Endothelial cell of umbilical vein (primary cell): ENCODE data around the gene AMDHD2. TPM values are rescaled to one million over a fixed set of nuclear protein-coding genes. Genes with fewer than 3 reads are reported as not detected.

Experiments
- BruUV-seq: library from RNA; stranded (reverse); fragments of 400-500 nt; replicated peaks from 2 replicates; lab custom pipeline; 2021; lab: Mats Ljungman, UMichigan
- CTCF ChIA-PET: fragments of 300-600, 350-600 bp; sonication (Branson Sonifier 250); formaldehyde crosslinking; loops from one replicate; lab custom pipeline; 2021; ENCODE audit warnings: antibody characterized with exemption, inconsistent platforms; lab: Charles Lee
- POLR2A ChIA-PET: fragments of 300-600, 350-600 bp; sonication (Branson Sonifier 250); formaldehyde crosslinking; loops from one replicate; lab custom pipeline; 2021; ENCODE audit warnings: antibody characterized with exemption, inconsistent platforms; lab: Charles Lee
- DNase-seq: peaks from one replicate; pipeline ENCODE4 v3.0.0-alpha.2; 2011; ENCODE audit warnings: low read depth, low spot score
- FAIRE-seq: peaks from 2 replicates; lab custom pipeline; 2011; peaks lifted over from hg19 to GRCh38; lab: Jason Lieb, UNC
- H2AFZ ChIP-seq: 2 replicates; pipeline ENCODE4 v1.6.0; 2012; ENCODE audit warnings: low read depth, low read length, control low read depth, inconsistent platforms
- H3K27ac ChIP-seq: 2 replicates; pipeline ENCODE4 v1.5.1; 2011; ENCODE audit warnings: low read depth, mild to moderate bottlenecking, control low read depth, low read length, moderate library complexity; ENCODE audit not compliant: insufficient read depth
- H3K27me3 ChIP-seq, 2 experiments: 2 replicates each; pipeline versions ENCODE4 v1.6.0 to v1.6.1; 2011; ENCODE audit warnings: low read length in 2 of 2, mixed read lengths in 1 of 2; ENCODE audit not compliant: control insufficient read depth in 2 of 2, insufficient read depth in 2 of 2
- H3K36me3 ChIP-seq, 2 experiments: 2 replicates in 1 of 2; 3 replicates in 1 of 2; pipeline ENCODE4 v1.5.1; 2011; ENCODE audit warnings: low read length in 2 of 2, mild to moderate bottlenecking in 1 of 2, moderate library complexity in 1 of 2; ENCODE audit not compliant: control insufficient read depth in 2 of 2, insufficient read depth in 2 of 2; ENCODE audit errors: extremely low read depth in 1 of 2
- H3K4me1 ChIP-seq: 3 replicates; pipeline ENCODE4 v1.5.1; 2011; ENCODE audit warnings: mild to moderate bottlenecking, low read length; ENCODE audit not compliant: control insufficient read depth, insufficient read depth; ENCODE audit errors: extremely low read depth
- H3K4me2 ChIP-seq: 2 replicates; pipeline ENCODE4 v1.6.1; 2011; ENCODE audit warnings: low read length, control low read depth, mixed read lengths; ENCODE audit not compliant: insufficient read depth
- H3K4me3 ChIP-seq, 3 experiments: fragments of 200-600 bp in 1 of 3; sonication (generic), shearing (Covaris generic) in 1 of 3; replicated peaks in 1 of 3; 2 replicates each; pipeline ENCODE4 v1.5.1; 2011 to 2016; ENCODE audit warnings: control low read depth in 3 of 3, low read length in 3 of 3, mild to moderate bottlenecking in 2 of 3, inconsistent platforms in 1 of 3, low read depth in 1 of 3, moderate library complexity in 1 of 3; ENCODE audit not compliant: insufficient read depth in 1 of 3
- H3K79me2 ChIP-seq: 2 replicates; pipeline ENCODE4 v1.6.0; 2012; ENCODE audit warnings: low read length, inconsistent platforms; ENCODE audit not compliant: control insufficient read depth, insufficient read depth
- H3K9ac ChIP-seq: replicated peaks from 2 replicates; pipeline ENCODE3; 2011; ENCODE audit warnings: low read length, control low read depth; ENCODE audit not compliant: insufficient read depth; ENCODE audit errors: extremely low read depth
- H3K9me1 ChIP-seq: replicated peaks from 3 replicates; pipeline ENCODE4 v1.6.0; 2011; ENCODE audit warnings: mild to moderate bottlenecking, low read length; ENCODE audit not compliant: control insufficient read depth, insufficient read depth; ENCODE audit errors: extremely low read depth
- H3K9me3 ChIP-seq: replicated peaks from 2 replicates; pipeline ENCODE4 v1.5.1; 2012; ENCODE audit warnings: low read length, inconsistent platforms; ENCODE audit not compliant: control insufficient read depth, insufficient read depth
- H4K20me1 ChIP-seq: replicated peaks from 2 replicates; pipeline ENCODE3; 2011; ENCODE audit warnings: mild to moderate bottlenecking, low read length; ENCODE audit not compliant: control insufficient read depth, insufficient read depth; ENCODE audit errors: extremely low read depth
- EZH2 ChIP-seq: IDR thresholded peaks from 2 replicates; pipeline ENCODE4 v1.6.1; 2012; ENCODE audit warnings: borderline replicate concordance, low read depth, mild to moderate bottlenecking, moderate library complexity, low read length, inconsistent platforms; ENCODE audit not compliant: severe bottlenecking
- FOS ChIP-seq: IDR thresholded peaks from 2 replicates; pipeline ENCODE4 v1.6.1; 2011; ENCODE audit warnings: mild to moderate bottlenecking, low read length, moderate library complexity, borderline replicate concordance; ENCODE audit not compliant: insufficient read depth
- GATA2 ChIP-seq: IDR thresholded peaks from 2 replicates; pipeline ENCODE4 v1.7.0; 2011; ENCODE audit warnings: low read depth, mild to moderate bottlenecking, moderate library complexity, mixed read lengths, low read length; ENCODE audit not compliant: insufficient read length, insufficient read depth
- JUN ChIP-seq: IDR thresholded peaks from 2 replicates; pipeline ENCODE4 v1.6.1; 2011; ENCODE audit warnings: borderline replicate concordance, low read depth; ENCODE audit not compliant: insufficient read length, insufficient read depth
- MYC ChIP-seq: IDR thresholded peaks from one replicate; pipeline ENCODE4 v1.6.1; 2011; ENCODE audit warnings: mild to moderate bottlenecking, low read depth, low read length
- POLR2A ChIP-seq: IDR thresholded peaks from 2 replicates; pipeline ENCODE4 v1.6.1; 2012; ENCODE audit warnings: low read depth, mild to moderate bottlenecking, control low read depth, low read length
- POLR2AphosphoS5 ChIP-seq: IDR thresholded peaks from 2 replicates; pipeline ENCODE4 v1.6.1; 2012; ENCODE audit warnings: low read depth, mild to moderate bottlenecking, control low read depth, low read length, moderate library complexity; ENCODE audit not compliant: insufficient read depth
- dilution Hi-C: fragments of 300-500 bp; cut with MboI; formaldehyde crosslinking; loops from one replicate; pipeline ENCODE4 v1.15.0; 2019; ENCODE audit warnings: low sequenced_read_pairs; ENCODE audit not compliant: extremely low pct_ligation_motif_present
- intact Hi-C: fragments of 100-400 bp; cut with micrococcal nuclease; formaldehyde crosslinking; loops from one replicate; pipeline ENCODE4 v1.10.0; 2022
- polyA plus RNA-seq, 4 experiments: library from polyadenylated mRNA; depleted of rRNA in 3 of 4; stranded (reverse) in 3 of 4; unstranded in 1 of 4; fragments of >200 nt; gene quantifications; 2 replicates each; pipeline versions ENCODE4 v1.2.1 to v1.2.3, GENCODE V29; 2011 to 2012; ENCODE audit warnings: missing spikeins in 1 of 4
- total RNA-seq: library from RNA; stranded (reverse); gene quantifications from 2 replicates; pipeline ENCODE4 v1.2.3, GENCODE V29; 2021
- TF ChIP-seq, protein P1 (sequence below), 2 donors: IDR thresholded peaks; 1 replicate in 1 of 2; 2 replicates in 1 of 2; pipeline ENCODE4 v1.5.1; 2011; ENCODE audit warnings: low read length in 2 of 2, mild to moderate bottlenecking in 2 of 2, moderate library complexity in 2 of 2, control low read depth in 1 of 2, inconsistent platforms in 1 of 2, low read depth in 1 of 2; ENCODE audit not compliant: insufficient read depth in 1 of 2; ENCODE audit errors: extremely low read depth in 1 of 2
- TF ChIP-seq, protein P2 (sequence below): IDR thresholded peaks from 2 replicates; pipeline ENCODE4 v1.6.1; 2011; ENCODE audit not compliant: insufficient read depth, insufficient read length

Gene AMDHD2
- total and polyA plus RNA-seq, 2 donors (not counting 3 experiments of a cell fraction or from before 2014, with no cell fraction given) = 39.4 to 59.5 TPM

DNA sequence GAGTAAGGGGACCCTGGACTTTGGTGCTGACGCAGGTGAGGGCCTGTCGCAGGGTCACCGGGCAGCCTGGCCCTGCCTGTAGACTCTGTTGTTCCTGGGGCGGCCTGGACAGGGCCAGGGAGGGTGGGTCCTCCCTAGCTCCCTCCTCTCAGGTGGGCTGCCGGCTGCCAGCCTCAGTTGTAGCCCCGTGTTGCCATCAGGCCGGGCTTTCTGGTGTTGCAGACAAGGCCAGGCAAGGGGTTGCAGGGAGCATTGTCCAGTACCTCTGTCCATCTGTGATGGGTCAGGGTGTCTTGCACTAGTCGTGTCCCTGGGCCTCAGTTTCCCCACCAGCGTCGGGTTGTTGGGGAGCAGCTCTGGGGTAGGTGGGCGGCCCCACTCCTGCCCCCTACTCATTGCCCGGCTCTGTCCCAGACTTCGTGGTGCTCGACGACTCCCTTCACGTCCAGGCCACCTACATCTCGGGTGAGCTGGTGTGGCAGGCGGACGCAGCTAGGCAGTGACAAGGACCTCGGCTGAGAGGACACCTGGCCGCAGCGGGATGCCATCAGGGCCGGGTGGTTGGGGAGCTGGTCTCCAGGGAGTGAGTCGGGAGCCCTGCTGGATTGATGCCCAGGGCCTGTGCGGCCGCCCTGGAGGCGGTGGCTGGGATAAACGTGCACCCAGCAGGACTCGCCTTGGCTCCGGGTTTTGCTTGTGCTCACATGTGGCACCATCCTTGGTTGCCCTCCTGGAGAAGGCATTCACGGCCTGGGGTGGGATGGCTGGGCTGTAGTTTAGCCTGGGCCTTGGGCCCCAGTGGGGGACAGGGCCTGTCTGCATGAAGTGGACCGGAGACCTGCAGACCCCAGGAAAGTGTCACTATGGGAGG lies 9.1 kb downstream of the AMDHD2 start:
- H3K4me2 ChIP-seq = no peak overlapping the region
- BruUV-seq = no TSS peak
- H3K27ac ChIP-seq = no peak overlapping the region
- H3K79me2 ChIP-seq = no peaks in the 10 kb centered on the region
- H3K4me3 ChIP-seq = no peak overlapping the region
- no peak for DNase-seq
- POLR2A ChIA-PET = interaction anchor here (1.2 kb wide), 1 partner anchor 9 kb away, joined by 5 read pairs; the partner anchor contains the start of gene AMDHD2
- no peaks in the 10 kb centered on the region for H3K9me3 ChIP-seq
- H2AFZ ChIP-seq = no peak overlapping the region
- no peaks in the 10 kb centered on the region for H3K9me1 ChIP-seq
- H3K36me3 ChIP-seq = peaks cover 2 to 35% of the 10 kb centered on the region in 2 experiments
- intact Hi-C loops = no loop called here
- H4K20me1 ChIP-seq = no peaks in the 10 kb centered on the region
- TF ChIP-seq JUN (no peak), POLR2A (no peak), GATA2 (no peak), POLR2AphosphoS5 (no peak), EZH2 (no peak), FOS (no peak), MYC (no peak)
- TF ChIP-seq, protein P1, sequence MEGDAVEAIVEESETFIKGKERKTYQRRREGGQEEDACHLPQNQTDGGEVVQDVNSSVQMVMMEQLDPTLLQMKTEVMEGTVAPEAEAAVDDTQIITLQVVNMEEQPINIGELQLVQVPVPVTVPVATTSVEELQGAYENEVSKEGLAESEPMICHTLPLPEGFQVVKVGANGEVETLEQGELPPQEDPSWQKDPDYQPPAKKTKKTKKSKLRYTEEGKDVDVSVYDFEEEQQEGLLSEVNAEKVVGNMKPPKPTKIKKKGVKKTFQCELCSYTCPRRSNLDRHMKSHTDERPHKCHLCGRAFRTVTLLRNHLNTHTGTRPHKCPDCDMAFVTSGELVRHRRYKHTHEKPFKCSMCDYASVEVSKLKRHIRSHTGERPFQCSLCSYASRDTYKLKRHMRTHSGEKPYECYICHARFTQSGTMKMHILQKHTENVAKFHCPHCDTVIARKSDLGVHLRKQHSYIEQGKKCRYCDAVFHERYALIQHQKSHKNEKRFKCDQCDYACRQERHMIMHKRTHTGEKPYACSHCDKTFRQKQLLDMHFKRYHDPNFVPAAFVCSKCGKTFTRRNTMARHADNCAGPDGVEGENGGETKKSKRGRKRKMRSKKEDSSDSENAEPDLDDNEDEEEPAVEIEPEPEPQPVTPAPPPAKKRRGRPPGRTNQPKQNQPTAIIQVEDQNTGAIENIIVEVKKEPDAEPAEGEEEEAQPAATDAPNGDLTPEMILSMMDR (IDR thresholded peaks at IDR 0.05; ENCODE audit: extremely low read depth in 1 of 2, insufficient read depth in 1 of 2, low read depth in 1 of 2, low read length in 2 of 2) = no peak
- TF ChIP-seq, protein P2, sequence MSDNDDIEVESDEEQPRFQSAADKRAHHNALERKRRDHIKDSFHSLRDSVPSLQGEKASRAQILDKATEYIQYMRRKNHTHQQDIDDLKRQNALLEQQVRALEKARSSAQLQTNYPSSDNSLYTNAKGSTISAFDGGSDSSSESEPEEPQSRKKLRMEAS = no peak
- H3K9ac ChIP-seq = no peak overlapping the region
- FAIRE-seq = no peak
- CTCF ChIA-PET = no interaction called here
- peaks cover 13% of the 10 kb centered on the region for H3K4me1 ChIP-seq
- dilution Hi-C loops = no loop called here
- H3K27me3 ChIP-seq = no peaks in the 10 kb centered on the region
